ENCODE data around the gene SYT5.
A peak's percentile ranks its signal among the peaks of the same experiment; 100 is the strongest.

SYT5 gene

GRCh38 chr19:55137915-55138314, 42.2 kb downstream of the SYT5 start:
- no peak overlapping the region for H4K8ac ChIP-seq (ENCODE audit: low read length)
- H3K18ac ChIP-seq (ENCODE audit: low read depth in 1 of 2, low read length in 2 of 2), result no peak overlapping the region
- no peaks in the 10 kb centered on the region for H3K79me1 ChIP-seq (replicated peaks; ENCODE audit: low read length, poor library complexity, severe bottlenecking)
- no peak overlapping the region for H2BK12ac ChIP-seq (ENCODE audit: low read length in 2 of 2)
- H3K36me3 ChIP-seq (ENCODE audit: control insufficient read depth in 1 of 2, insufficient read depth in 2 of 2, low read depth in 1 of 2, low read length in 2 of 2), result no peaks in the 10 kb centered on the region
- no peak overlapping the region for H3K14ac ChIP-seq (ENCODE audit: low read length in 2 of 2)
- H3K9ac ChIP-seq (ENCODE audit: low read length), result no peak overlapping the region
- no peak overlapping the region for H4K91ac ChIP-seq (ENCODE audit: low read length)
- H3K4me3 ChIP-seq (ENCODE audit: insufficient read depth in 1 of 2, low read depth in 1 of 2, low read length in 2 of 2), result no peak overlapping the region
- H3K9me3 ChIP-seq (ENCODE audit: control insufficient read depth, low read length), result no peaks in the 10 kb centered on the region
- H2AK5ac ChIP-seq (ENCODE audit: low read length, severe bottlenecking), result no peak overlapping the region
- H3K27me3 ChIP-seq (ENCODE audit: control insufficient read depth in 1 of 2, insufficient read depth in 1 of 2, low read length in 2 of 2), result peaks cover 18 to 58% of the 10 kb centered on the region in 2 experiments
- H3K4ac ChIP-seq (ENCODE audit: low read depth in 1 of 2, low read length in 2 of 2), result no peak overlapping the region
- no peak overlapping the region for H3K27ac ChIP-seq (ENCODE audit: low read length, poor library complexity, severe bottlenecking)
- peaks cover 2% of the 10 kb centered on the region for H3K4me1 ChIP-seq (ENCODE audit: control insufficient read depth, insufficient read depth, low read depth, low read length)
- H2BK15ac ChIP-seq (ENCODE audit: low read depth, poor library complexity, severe bottlenecking), result no peak overlapping the region
- H2BK5ac ChIP-seq (ENCODE audit: low read depth, low read length, poor library complexity, severe bottlenecking), result no peak overlapping the region
- DNase-seq, result no peak
- H2BK120ac ChIP-seq (ENCODE audit: low read depth, low read length), result no peak overlapping the region
- no peak overlapping the region for H3K23ac ChIP-seq (ENCODE audit: low read length in 2 of 2)
- H3K4me2 ChIP-seq (ENCODE audit: low read length, poor library complexity, severe bottlenecking), result no peak overlapping the region
- 83% methylated on average over 8 of the region's 9 CpGs for WGBS
- H2AFZ ChIP-seq (ENCODE audit: low read depth, low read length), result no peak overlapping the region

- H2BK15ac ChIP-seq (ENCODE audit: low read depth, poor library complexity, severe bottlenecking), result no peak overlapping the region
- H3K4ac ChIP-seq (ENCODE audit: low read depth in 1 of 2, low read length in 2 of 2), result no peak overlapping the region
- H3K79me1 ChIP-seq (replicated peaks; ENCODE audit: low read length, poor library complexity, severe bottlenecking), result no peaks in the 10 kb centered on the region
- H3K9me3 ChIP-seq (ENCODE audit: control insufficient read depth, low read length), result no peaks in the 10 kb centered on the region
- no peak overlapping the region for H3K18ac ChIP-seq (ENCODE audit: low read depth in 1 of 2, low read length in 2 of 2)
- H4K91ac ChIP-seq (ENCODE audit: low read length), result no peak overlapping the region
- DNase-seq, result no peak
- no peak overlapping the region for H2AFZ ChIP-seq (ENCODE audit: low read depth, low read length)
- H3K14ac ChIP-seq (ENCODE audit: low read length in 2 of 2), result no peak overlapping the region
- H3K4me3 ChIP-seq (ENCODE audit: insufficient read depth in 1 of 2, low read depth in 1 of 2, low read length in 2 of 2), result no peak overlapping the region
- H2BK120ac ChIP-seq (ENCODE audit: low read depth, low read length), result no peak overlapping the region
- no peak overlapping the region for H2BK12ac ChIP-seq (ENCODE audit: low read length in 2 of 2)
- 91% methylated on average over 17 of the region's 17 CpGs for WGBS
- no peak overlapping the region for H3K27ac ChIP-seq (ENCODE audit: low read length, poor library complexity, severe bottlenecking)
- H2AK5ac ChIP-seq (ENCODE audit: low read length, severe bottlenecking), result no peak overlapping the region
- peaks cover 2% of the 10 kb centered on the region for H3K4me1 ChIP-seq (ENCODE audit: control insufficient read depth, insufficient read depth, low read depth, low read length)
- no peak overlapping the region for H3K23ac ChIP-seq (ENCODE audit: low read length in 2 of 2)
- H3K36me3 ChIP-seq (ENCODE audit: control insufficient read depth in 1 of 2, insufficient read depth in 2 of 2, low read depth in 1 of 2, low read length in 2 of 2), result no peaks in the 10 kb centered on the region
- H3K27me3 ChIP-seq (ENCODE audit: control insufficient read depth in 1 of 2, insufficient read depth in 1 of 2, low read length in 2 of 2), result peaks cover 23 to 58% of the 10 kb centered on the region in 2 experiments
- no peak overlapping the region for H3K9ac ChIP-seq (ENCODE audit: low read length)
- no peak overlapping the region for H4K8ac ChIP-seq (ENCODE audit: low read length)
- H3K4me2 ChIP-seq (ENCODE audit: low read length, poor library complexity, severe bottlenecking), result no peak overlapping the region
- H2BK5ac ChIP-seq (ENCODE audit: low read depth, low read length, poor library complexity, severe bottlenecking), result no peak overlapping the region
Measured at GRCh38 chr19:55136399-55137102, 43.5 kb downstream of the SYT5 start.

GRCh38 chr19:55134736-55135135, 45.4 kb downstream of the SYT5 start:
- H2BK12ac ChIP-seq (ENCODE audit: low read length in 2 of 2), result no peak overlapping the region
- H2AK5ac ChIP-seq (ENCODE audit: low read length, severe bottlenecking), result no peak overlapping the region
- no CpG with 5 or more reads among the region's 3 CpGs for WGBS
- no peak overlapping the region for H3K14ac ChIP-seq (ENCODE audit: low read length in 2 of 2)
- H3K4me3 ChIP-seq (ENCODE audit: insufficient read depth in 1 of 2, low read depth in 1 of 2, low read length in 2 of 2), result no peak overlapping the region
- no peaks in the 10 kb centered on the region for H3K4me1 ChIP-seq (ENCODE audit: control insufficient read depth, insufficient read depth, low read depth, low read length)
- H2BK5ac ChIP-seq (ENCODE audit: low read depth, low read length, poor library complexity, severe bottlenecking), result no peak overlapping the region
- H3K27ac ChIP-seq (ENCODE audit: low read length, poor library complexity, severe bottlenecking), result no peak overlapping the region
- H3K18ac ChIP-seq (ENCODE audit: low read depth in 1 of 2, low read length in 2 of 2), result no peak overlapping the region
- no peaks in the 10 kb centered on the region for H3K36me3 ChIP-seq (ENCODE audit: control insufficient read depth in 1 of 2, insufficient read depth in 2 of 2, low read depth in 1 of 2, low read length in 2 of 2)
- no peak overlapping the region for H2AFZ ChIP-seq (ENCODE audit: low read depth, low read length)
- H3K79me1 ChIP-seq (replicated peaks; ENCODE audit: low read length, poor library complexity, severe bottlenecking), result no peaks in the 10 kb centered on the region
- H4K8ac ChIP-seq (ENCODE audit: low read length), result no peak overlapping the region
- no peak overlapping the region for H3K23ac ChIP-seq (ENCODE audit: low read length in 2 of 2)
- H3K4ac ChIP-seq (ENCODE audit: low read depth in 1 of 2, low read length in 2 of 2), result no peak overlapping the region
- peaks cover 28 to 68% of the 10 kb centered on the region in 2 experiments for H3K27me3 ChIP-seq (ENCODE audit: control insufficient read depth in 1 of 2, insufficient read depth in 1 of 2, low read length in 2 of 2)
- H3K9me3 ChIP-seq (ENCODE audit: control insufficient read depth, low read length), result no peaks in the 10 kb centered on the region
- DNase-seq, result no peak
- H3K4me2 ChIP-seq (ENCODE audit: low read length, poor library complexity, severe bottlenecking), result no peak overlapping the region
- H3K9ac ChIP-seq (ENCODE audit: low read length), result no peak overlapping the region
- no peak overlapping the region for H4K91ac ChIP-seq (ENCODE audit: low read length)
- no peak overlapping the region for H2BK15ac ChIP-seq (ENCODE audit: low read depth, poor library complexity, severe bottlenecking)
- H2BK120ac ChIP-seq (ENCODE audit: low read depth, low read length), result no peak overlapping the region

- H4K91ac ChIP-seq (ENCODE audit: low read length), result no peak overlapping the region
- no peak overlapping the region for H2BK5ac ChIP-seq (ENCODE audit: low read depth, low read length, poor library complexity, severe bottlenecking)
- H3K14ac ChIP-seq (ENCODE audit: low read length in 2 of 2), result no peak overlapping the region
- H3K4me3 ChIP-seq (ENCODE audit: insufficient read depth in 1 of 2, low read depth in 1 of 2, low read length in 2 of 2), result no peak overlapping the region
- no peak overlapping the region for H3K4ac ChIP-seq (ENCODE audit: low read depth in 1 of 2, low read length in 2 of 2)
- no peak overlapping the region for H2AK5ac ChIP-seq (ENCODE audit: low read length, severe bottlenecking)
- no peak overlapping the region for H3K9ac ChIP-seq (ENCODE audit: low read length)
- no peak overlapping the region for H3K27ac ChIP-seq (ENCODE audit: low read length, poor library complexity, severe bottlenecking)
- H3K36me3 ChIP-seq (ENCODE audit: control insufficient read depth in 1 of 2, insufficient read depth in 2 of 2, low read depth in 1 of 2, low read length in 2 of 2), result no peaks in the 10 kb centered on the region
- 80% methylated on average over 25 of the region's 25 CpGs for WGBS
- no peaks in the 10 kb centered on the region for H3K9me3 ChIP-seq (ENCODE audit: control insufficient read depth, low read length)
- peak overlapping the region in 1 of 2 experiments; percentile 83 for H3K23ac ChIP-seq (ENCODE audit: low read length in 2 of 2)
- no peak for DNase-seq
- peaks cover 28 to 69% of the 10 kb centered on the region in 2 experiments for H3K27me3 ChIP-seq (ENCODE audit: control insufficient read depth in 1 of 2, insufficient read depth in 1 of 2, low read length in 2 of 2)
- H3K18ac ChIP-seq (ENCODE audit: low read depth in 1 of 2, low read length in 2 of 2), result no peak overlapping the region
- H3K4me1 ChIP-seq (ENCODE audit: control insufficient read depth, insufficient read depth, low read depth, low read length), result no peaks in the 10 kb centered on the region
- no peaks in the 10 kb centered on the region for H3K79me1 ChIP-seq (replicated peaks; ENCODE audit: low read length, poor library complexity, severe bottlenecking)
- H2AFZ ChIP-seq (ENCODE audit: low read depth, low read length), result no peak overlapping the region
- no peak overlapping the region for H2BK12ac ChIP-seq (ENCODE audit: low read length in 2 of 2)
- H3K4me2 ChIP-seq (ENCODE audit: low read length, poor library complexity, severe bottlenecking), result no peak overlapping the region
- no peak overlapping the region for H4K8ac ChIP-seq (ENCODE audit: low read length)
- no peak overlapping the region for H2BK120ac ChIP-seq (ENCODE audit: low read depth, low read length)
- H2BK15ac ChIP-seq (ENCODE audit: low read depth, poor library complexity, severe bottlenecking), result no peak overlapping the region
Measured at GRCh38 chr19:55133639-55134444, 46.2 kb downstream of the SYT5 start.

All from mesenchymal stem cell (in vitro differentiated cells and primary cell).